GM12872 (cell line): ENCODE data around the gene CHMP6.

Experiments used
- CTCF ChIP-seq: IDR thresholded peaks from 3 replicates; pipeline ENCODE4 v1.5.1; 2011; ENCODE audit warnings: low read depth, mild to moderate bottlenecking, low read length, moderate library complexity; ENCODE audit not compliant: insufficient read depth

Gene CHMP6

GRCh38 chr17:81045590-81046095 lies 54.0 kb downstream of the CHMP6 start:
- TF ChIP-seq CTCF, result no peak

- no peak for TF ChIP-seq CTCF
These were observed 54.6 kb downstream of the CHMP6 start for GRCh38 chr17:81046132-81046769.

- no peak for TF ChIP-seq CTCF
These were observed 55.2 kb downstream of the CHMP6 start for GRCh38 chr17:81046770-81047359.

GRCh38 chr17:81048827-81049371 lies 57.3 kb downstream of the CHMP6 start:
- no peak for TF ChIP-seq CTCF

- no peak for TF ChIP-seq CTCF
These were observed 57.8 kb downstream of the CHMP6 start for GRCh38 chr17:81049372-81049911.
